Measurements from ENCODE around the gene LCOR.

The LCOR gene

DNA sequence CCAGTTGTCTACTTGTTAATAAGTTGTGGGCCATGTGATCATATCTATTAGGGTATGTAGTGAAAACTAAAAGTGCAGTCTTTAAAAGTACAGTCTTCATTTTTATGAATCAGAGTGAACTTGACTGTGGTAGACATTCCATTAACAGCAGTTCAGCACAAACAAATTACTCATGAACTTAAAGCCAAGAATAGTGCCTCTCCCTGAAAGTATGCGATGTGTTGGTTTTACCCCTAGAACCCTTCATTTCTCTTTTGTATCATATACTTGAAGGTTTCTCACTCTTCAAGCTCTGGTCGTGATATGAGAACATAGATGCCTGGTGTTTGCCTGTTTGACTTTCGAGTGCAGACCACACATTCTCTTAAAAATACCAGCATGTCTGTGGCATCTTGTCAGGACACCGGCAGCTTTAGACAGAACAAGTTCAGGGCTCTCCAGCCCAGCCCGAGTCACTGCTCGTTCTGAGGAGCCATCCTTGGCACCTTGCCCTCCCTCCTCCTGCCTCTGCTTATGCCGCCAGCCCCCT, 159.3 kb downstream of the LCOR start:
- DNase-seq = no peak

DNA sequence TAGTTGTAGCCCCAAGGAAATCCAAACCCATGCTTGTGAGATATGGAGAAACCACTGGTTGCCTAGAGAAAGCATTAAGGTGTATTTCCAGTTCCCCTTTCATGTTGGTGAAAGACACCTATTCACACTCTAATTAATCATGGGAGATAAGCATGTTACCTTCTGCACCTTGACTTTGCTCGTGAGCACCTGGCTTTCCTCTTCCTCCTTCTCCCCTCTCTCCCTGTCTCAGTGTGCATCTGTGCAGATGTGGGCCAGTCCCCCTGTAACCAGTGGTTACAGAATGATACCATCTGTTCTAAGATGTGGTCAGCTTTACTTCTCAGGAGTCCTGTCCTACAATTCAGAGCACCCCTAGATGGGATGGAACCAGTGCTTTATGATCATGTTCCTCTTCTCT, 160.6 kb downstream of the LCOR start:
- DNase-seq = no peak

DNA sequence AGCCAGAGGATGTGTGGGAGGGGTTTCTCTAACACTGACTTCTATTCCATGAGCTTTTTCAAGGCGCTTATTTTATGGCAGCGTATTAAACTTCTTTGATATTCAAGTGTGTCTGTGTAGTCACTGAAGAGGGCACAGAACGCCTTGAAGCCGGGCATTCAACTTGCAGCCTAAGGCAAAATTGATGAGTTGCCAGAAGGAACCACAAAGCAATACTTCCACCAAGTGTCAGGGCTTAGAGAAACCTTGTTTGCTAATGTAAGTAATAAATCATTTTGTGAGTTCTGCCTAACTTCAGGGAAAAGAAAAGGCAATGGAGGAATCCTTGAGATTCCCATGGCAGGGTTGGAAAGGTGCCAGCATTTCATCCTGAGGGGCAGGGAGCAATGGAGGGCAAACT, 163.8 kb downstream of the LCOR start:
- no peak for DNase-seq

DNA sequence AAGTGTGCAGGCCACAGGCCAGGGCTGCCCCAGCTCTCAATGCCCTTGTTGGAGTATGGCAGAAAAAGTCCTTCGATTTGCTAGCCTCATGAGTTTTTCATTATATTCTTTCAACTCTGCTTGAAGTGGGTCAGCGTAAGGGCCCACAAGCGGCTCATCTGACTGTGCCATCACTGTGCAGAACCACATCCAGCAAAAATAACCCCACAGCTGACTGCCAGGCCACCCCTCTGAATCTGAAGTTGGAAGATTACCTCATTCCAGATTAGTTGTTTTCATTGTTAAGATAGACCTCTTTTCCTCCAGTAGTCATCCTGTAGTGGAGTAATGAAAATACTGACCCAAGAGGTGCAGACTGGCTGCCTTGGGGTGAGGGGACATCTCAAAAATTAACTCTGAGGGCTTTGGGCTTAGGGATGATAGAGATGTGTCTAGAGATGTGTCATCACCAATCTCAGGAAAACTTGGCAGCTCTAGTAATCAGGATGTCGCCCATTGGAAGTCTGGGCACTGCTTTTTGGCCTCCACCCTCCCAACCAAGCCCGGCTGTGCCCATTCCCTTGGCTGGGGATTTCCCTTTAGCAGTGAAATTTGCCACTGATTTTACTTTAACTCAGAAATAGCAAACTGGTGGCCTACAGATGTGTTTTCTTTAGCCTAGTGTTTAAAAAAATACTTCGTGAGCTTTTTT, 164.3 kb downstream of the LCOR start:
- no peak for DNase-seq

DNA sequence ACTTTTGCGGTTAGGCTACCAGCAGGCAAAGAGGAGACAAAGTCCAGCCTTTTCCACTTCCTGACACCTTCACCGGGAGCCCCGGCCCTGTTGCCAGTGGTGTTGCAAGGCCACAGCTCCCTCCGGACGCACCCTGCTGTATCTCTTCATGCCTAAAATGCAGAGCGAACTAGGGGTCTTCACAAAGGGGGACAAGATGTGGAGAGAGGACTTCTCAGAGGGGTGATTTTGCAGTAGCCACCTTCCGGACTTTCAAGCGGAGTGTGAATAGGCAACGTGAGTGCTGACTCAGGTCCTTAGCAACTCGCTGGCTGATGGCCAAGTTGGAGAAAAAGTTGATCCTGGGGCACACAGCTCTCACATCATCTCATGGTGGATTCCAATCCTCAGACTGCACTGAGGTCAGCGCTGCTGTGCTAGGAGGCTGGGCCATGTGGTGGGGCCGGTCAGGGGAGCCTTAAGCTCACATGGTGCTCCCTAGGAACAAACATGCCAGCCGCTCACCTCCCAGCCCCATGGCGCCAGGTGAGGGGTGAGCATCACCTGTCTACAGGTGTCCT, 166.3 kb downstream of the LCOR start:
- no peak for DNase-seq

DNA sequence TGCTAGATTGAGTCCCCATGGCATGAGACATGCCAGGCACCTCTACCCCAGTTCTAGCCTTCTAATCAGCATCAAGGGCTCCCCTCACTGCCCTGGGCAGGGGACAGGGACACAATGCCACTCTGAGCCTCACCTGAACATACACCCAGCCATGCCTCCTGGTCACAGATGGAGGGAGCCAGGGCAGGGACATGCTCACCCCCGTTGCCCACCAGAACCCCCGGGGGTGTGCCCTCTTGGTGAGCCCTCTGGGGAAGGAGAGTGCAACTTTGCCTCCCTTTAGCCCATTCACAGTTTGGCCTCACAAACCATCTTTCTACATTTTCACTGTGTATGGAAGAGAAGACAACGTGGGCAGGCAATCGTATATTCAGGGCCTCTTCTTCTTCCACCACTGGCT, 167.2 kb downstream of the LCOR start:
- DNase-seq = no peak

DNA sequence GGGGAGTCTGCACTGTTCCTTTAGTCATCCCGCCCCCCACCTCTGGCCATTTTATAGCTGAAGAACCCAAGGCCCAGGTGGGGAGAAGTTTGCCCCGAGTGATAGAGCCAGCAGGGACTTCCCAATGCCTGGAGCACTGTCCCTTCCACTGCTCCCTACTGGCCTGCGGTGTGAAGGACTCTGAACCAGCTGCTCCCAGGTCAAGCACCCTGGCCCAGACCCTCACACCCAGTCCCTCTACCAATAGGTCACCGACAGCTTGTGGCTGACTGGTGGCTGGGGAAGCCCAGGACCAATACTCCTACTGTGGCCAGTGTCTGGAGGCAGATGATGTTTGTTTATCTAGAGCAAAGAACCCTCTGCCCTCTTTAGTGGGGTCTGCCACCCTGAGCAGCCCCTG, 167.9 kb downstream of the LCOR start:
- no peak for DNase-seq

DNA sequence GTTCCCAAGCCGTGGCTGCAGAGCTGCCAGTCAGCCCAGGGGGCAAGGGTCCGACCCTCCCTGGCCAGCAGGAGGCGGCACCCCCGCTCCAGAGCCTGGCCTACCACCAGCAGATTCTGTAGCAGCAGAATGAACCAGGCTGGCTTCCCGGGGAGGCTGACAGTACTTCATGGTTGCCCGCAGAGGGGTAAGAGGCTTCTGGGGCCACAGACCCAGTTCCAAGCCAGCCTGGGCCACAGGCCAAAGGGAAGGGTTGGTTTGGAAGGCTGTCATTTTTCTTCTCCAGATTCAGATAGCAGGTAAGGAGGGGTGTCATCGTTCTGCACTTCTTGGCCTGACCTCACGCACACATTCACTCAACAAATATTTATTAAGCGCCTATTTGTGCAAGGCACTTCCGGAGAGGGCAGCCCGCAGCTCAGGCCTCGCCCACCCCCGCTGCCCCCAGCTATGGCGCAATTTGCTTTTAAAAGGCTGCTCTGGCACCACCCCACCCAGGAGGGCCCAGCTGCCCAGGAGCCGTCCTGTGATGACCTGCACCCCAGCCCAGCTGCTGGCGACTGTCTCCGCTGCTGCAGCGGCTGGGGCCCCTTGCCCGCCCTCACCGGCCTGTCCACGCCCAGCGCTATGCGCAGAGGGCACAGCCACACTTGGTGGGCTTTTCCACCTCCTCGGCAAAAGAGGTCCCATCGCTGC, 168.5 kb downstream of the LCOR start:
- no peak for DNase-seq

DNA sequence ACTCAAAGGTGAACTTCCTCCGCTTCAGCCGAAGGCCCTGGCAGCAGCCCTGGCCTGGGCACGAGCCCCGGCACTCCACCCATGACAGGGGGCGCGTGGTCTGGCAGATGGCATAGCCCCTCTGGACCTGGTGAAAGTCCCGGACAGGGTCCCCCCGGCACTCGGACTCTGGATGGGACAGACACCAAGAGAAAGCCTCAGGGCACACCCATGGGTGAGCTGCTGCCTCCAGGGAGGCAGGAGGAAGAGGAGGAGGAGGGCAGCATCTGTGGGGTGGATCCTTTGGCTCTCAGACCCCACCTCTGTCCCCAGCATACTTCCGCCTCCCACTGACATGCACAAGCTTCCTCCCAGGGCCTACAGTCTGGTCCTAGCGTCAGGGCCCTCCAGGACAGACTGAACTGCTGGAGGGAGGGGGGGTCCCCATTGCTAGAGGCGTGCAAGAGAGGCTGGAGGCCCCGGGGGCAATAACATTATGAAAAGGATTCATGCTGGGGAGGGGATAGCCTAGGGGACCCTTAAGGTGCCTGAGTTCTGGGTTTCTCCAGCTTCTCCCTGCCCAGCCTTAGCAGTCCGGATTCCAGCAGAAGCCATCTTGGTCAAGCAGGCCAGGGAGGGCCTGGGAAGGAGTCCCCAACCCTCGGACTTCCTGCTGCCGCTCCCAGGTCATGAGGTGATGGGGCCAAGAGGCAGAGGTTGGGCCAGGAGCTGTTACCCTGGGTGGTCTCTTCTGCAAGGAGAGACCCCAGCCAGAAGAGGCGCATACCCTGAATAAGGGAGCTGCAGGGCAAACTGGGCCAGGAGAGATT, 169.3 kb downstream of the LCOR start:
- no peak for DNase-seq

DNA sequence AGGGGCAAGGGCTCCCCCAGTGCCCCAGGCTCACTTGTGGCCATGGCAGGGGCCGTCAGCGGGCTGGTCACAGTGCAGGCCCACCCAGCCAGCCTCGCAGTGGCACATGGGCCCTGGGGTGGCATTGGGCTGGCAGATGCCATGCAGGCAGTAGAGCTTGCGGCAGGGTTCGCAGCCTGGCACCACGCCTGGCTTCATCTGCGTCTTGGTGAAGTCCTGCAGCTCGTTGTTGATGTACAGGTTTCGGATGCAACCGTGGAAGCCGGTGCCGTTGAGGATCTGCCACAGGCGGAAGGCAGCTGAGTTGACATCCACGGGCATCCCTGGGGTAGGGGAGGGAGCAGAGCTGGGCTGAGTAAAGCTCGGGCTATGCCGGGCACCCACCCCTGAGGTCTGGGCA, 170.6 kb downstream of the LCOR start:
- DNase-seq = no peak

DNA sequence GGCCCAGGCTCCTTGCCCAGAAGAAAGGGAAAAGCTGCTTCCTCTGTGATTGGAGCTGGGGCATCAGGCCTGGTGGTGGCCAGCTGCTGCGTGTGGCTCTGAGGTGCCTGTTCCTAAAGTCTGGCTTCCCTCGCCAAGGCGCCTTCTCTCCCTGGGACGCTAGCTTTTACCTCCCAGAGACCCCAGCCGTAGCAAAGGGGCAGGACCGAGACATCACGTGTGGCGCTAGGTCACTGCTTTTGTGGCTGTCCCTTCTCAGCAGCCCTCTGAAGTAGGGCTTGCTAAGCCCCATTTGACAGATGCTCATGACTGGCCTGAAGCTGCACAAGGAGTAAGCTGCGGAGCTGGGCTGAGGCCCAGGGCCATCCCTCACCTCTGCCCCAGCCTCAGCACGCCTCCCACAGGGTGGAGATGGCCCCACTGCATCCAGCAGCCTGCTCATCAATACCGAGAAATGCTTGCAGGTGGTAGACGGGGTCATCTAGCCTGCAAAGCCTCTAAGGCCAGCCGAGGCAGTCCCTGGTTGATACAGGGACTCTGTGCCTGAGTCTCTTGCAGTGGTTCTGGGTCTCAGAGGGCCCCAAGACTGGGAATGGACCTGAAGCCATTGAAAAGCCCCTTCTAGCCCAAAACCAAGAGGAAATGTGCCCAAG, 171.2 kb downstream of the LCOR start:
- DNase-seq = no peak

DNA sequence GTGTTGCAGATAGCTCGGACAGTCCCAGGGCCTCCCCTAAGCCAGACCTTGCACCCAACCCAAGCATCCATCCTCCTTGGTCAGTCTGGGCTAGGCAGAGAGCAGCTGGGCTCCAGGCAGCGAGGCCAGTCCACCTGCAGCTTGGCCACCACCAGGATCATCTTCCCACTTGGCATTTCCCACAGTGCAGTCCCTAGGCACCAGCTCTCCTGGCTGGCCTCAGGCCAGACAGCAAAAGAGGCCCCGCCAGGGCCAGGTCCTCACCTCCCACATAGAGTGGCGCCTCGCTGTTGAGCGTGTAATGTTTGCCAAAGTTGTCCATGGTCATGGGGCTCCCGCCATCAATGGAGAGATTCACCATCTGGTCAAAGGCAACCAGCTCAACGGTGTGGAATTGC, 171.7 kb downstream of the LCOR start:
- DNase-seq = no peak

DNA sequence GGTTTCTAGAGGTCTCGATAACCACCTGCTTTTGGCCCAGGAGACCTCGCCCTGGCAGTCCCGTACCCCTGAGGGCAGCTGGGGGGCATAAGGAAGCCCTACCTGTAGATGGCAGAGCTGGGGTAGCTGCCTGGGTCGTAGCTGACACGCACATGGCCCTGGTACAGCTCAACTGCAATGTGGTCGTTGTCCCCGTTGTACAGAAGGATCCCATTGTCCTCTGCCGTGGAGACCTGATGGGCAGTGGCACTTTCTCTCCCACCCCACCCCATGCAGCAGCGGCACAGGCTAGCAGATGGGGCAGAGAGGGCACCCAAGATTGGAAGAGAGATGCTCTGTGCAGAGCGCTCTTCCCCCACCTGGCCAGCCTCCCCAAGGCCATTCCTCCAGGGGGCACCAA, 172.5 kb downstream of the LCOR start:
- DNase-seq = no peak

DNA sequence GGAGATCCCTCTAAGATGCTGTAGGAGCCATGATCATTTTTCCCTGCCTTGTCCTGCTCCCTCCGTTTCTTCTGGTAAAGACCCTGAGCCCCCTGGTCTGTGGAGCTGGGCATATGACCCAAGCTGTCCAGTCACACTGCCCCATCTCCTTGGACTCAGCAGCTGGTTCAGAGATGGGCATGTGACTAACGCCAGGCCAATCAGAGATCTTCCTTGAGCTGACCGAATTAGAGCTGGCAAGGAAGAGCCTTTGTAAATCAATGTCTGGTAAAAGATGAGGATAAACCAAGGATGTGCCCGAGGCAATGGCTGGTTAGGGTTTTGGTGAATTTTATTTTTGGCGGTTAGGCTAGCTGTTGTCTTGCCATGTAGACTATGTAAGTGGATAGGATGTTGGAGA, 173.3 kb downstream of the LCOR start:
- DNase-seq = no peak

DNA sequence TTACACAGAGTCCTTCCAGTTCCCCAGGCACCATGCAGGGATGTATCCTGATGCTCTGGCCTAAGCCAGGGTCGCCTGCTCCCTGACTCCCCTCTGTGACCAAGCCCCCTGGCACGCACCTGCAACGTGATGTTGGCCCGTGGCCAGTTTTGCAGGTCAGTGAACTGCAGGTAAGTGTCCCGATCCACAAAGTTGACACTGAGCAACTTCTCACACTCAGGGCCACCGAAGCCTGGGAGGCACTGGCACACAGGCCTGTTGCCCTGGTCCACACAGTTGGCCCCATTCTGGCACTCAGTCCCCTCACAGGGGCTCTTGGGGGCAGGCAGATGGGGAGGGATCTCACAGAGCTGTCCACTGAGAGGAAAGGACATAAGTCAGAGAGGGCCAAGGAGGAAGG, 174.3 kb downstream of the LCOR start:
- DNase-seq = no peak

DNA sequence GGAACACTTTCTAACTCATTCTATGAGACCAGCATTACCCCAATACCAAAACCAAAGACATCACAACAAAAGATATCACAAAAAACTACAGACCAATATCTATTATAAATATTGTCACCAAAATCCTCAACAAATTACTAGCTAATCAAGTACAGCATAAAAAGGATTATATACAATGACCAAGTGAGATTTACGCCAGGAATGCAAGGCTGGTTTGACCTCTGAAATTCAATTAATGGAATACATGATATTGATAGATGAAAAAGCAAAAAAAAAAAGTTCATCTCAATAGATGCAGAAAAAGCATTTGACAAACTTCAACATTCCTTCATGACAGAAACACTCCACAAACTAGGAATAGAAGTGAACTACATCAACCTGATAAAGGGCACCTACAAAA, 175.3 kb downstream of the LCOR start:
- no peak for DNase-seq

DNA sequence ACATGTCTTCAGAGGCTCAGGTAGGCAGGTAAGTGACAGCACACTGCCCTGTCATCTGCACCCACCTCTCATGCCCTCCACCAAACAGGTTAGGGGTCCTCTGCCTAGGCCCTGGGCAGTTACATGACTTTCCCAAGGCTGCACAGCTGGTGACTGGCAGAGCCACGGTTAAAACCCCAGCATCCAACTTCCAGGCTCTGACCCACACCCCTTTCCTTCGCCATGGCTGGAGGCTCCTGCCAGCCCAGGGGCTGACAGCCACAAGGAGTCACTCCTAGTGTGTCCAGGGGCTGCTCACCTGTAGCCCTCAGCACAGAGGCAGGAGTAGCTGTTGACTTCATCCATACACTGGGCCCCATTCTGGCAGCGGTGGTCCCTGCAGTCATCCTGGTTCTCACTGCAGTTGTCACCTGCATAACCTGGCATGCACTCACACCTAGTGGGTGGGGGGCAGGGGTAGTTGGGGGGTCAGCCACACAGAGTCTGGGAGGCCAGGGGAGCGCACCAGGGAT, 178.7 kb downstream of the LCOR start:
- DNase-seq = no peak

DNA sequence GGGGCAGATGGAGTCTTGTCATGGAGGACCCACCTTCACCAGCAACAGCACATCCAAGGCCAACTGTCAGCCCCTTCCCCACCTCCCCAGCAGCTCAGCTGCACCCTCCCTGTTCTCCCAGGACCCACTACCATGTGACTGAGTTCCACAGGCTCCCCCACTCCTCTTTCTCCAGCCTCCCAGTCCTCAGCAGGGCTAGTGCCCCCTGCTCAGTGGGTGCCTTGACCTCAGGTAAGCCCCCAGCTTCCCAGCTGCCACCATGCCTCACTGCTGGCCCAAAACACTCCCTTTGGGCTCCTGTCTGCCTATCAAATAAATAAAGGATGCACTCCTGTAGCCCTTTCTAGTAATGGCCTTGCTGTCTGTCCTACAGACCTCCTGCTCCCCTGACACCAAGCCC, 179.3 kb downstream of the LCOR start:
- DNase-seq = no peak

DNA sequence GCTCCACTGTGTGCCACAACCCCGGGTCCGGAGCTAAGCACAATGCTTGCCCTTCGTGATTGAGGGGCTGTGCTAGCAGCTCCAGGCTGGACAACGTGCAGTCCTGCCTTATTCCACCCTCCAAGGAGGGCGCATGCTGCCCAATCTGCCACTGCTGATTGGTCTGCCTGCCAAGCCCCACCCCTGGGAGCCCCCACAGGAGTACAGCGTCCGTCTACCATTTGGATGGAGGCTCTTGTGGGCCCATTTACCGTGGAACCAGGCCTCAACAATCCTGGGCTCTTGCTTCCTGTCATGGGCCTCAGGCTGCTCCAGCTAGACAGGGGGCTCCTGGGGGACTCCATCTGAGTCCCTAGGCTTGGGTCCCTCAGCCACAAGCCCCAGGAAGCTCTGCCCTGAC, 180.4 kb downstream of the LCOR start:
- no peak for DNase-seq

DNA sequence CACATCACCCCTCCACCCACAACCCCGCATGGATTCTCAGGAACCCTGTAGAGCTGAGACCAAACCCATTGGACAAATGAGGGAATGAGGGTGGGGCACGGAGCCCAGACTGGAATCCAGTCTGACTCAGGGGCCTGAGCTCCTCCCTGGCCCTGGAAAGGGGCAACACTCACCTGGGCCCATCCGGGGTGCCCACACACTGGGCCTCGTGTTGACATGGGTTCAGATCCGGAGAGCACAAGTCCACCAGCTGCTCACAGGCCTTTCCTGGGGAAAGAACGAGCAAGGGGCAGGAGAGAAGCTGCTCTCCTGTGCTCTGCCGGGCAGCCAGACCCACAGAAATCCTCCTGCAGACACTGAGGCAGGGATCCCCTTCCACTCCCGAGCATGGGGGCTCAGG, 181.5 kb downstream of the LCOR start:
- no peak for DNase-seq

DNA sequence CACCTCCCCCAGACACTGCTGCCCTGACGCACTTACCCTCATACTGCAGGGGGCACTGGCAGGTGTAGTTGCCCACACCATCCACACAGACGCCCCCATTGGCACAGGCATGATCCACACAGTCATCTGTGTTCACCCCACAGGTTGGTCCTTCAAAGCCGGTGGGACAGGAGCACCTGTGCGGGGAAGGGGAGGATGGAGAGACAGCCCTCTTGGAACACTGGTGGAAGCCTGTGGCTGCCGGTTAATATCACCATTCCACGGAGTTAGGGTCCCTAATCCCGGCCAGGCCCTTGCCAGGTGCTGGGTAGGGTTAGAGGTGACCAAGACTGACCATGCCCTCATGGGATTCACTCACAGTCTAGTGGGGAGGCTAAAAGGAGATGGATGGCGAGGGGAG, 181.9 kb downstream of the LCOR start:
- no peak for DNase-seq

DNA sequence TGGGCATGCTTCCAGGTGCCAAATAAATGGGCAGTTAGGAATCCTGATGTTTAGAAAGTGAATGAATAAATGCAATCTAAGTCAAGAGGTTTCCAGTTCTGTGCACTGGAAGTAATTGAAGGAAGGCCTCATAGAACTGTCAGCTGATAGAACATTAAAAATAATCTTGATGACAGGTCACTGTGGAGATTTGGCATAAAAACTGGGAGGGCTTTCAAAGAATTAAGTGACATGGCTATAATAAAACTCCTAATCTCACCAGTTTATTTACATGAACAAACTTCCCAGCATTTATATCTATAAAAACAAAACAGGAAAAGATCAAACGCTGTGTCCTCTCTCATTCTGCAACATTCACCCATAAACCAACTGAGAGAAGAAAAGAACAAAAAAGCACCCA, 183.1 kb downstream of the LCOR start:
- no peak for DNase-seq
